ENCODE measurements around the gene UPK3A. TPM values are rescaled to one million over a fixed set of nuclear protein-coding genes. Genes with fewer than 3 reads are reported as not detected.

Gene UPK3A
- total RNA-seq, 1 donor from 2014 or later = not detected

DNA sequence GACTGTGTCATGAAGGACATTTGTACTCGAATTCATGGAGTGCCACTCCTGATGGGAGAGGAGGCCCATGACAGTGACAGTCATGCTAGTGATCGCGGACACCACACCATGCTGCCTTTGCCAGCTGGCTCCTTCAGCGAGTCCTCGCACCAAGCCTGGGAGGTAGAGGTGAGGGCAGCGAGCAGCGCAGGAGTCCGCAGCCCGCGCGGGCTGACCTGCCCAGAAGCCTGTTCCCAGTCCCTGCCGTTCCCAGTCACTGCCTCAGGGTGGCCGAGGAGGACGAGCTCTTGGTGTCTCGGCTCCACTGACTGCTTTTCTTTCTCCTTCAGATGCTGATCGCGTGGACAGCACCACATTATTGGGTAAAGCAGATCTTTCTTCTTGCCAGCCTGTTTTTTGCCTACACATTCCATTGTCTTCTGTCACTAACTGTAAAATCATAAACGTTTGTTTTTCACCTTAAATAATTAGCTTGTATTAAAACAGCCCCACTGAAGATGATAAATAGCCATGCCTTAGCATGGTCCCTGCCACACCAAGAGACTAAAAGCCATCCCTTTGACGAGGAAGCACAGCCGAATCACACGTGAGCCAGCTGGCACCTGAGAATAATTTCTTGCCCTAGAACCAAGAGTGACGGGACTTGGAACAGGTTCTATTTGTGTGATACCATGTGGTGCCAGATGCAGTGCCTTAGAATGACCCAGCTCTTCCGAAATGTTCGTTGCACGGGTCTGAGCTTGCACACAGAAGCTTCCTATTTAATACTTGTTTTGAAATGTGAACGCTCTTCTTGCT is 50.5 kb downstream of the UPK3A start:
- TF ChIP-seq, protein P1, sequence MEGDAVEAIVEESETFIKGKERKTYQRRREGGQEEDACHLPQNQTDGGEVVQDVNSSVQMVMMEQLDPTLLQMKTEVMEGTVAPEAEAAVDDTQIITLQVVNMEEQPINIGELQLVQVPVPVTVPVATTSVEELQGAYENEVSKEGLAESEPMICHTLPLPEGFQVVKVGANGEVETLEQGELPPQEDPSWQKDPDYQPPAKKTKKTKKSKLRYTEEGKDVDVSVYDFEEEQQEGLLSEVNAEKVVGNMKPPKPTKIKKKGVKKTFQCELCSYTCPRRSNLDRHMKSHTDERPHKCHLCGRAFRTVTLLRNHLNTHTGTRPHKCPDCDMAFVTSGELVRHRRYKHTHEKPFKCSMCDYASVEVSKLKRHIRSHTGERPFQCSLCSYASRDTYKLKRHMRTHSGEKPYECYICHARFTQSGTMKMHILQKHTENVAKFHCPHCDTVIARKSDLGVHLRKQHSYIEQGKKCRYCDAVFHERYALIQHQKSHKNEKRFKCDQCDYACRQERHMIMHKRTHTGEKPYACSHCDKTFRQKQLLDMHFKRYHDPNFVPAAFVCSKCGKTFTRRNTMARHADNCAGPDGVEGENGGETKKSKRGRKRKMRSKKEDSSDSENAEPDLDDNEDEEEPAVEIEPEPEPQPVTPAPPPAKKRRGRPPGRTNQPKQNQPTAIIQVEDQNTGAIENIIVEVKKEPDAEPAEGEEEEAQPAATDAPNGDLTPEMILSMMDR (IDR thresholded peaks at IDR 0.05) = no peak
- no peaks in the 10 kb centered on the region for H3K9me3 ChIP-seq
- H3K27ac ChIP-seq = peak overlapping the region; percentile 43 to 46
- H3K27me3 ChIP-seq = no peaks in the 10 kb centered on the region
- intact Hi-C loops (cut with DNase I) = loop anchor here (5.0 to 10.0 kb wide), 3 partner anchors 60 to 970 kb away; no protein-coding TSS in a partner anchor
- DNase-seq (ENCODE audit: low spot score in 2 of 2) = no peak
- peaks cover 12 to 30% of the 10 kb centered on the region in 2 donors for H3K4me1 ChIP-seq
- H3K4me3 ChIP-seq = no peak overlapping the region
- H3K36me3 ChIP-seq = peaks cover 42% of the 10 kb centered on the region in 2 donors

DNA sequence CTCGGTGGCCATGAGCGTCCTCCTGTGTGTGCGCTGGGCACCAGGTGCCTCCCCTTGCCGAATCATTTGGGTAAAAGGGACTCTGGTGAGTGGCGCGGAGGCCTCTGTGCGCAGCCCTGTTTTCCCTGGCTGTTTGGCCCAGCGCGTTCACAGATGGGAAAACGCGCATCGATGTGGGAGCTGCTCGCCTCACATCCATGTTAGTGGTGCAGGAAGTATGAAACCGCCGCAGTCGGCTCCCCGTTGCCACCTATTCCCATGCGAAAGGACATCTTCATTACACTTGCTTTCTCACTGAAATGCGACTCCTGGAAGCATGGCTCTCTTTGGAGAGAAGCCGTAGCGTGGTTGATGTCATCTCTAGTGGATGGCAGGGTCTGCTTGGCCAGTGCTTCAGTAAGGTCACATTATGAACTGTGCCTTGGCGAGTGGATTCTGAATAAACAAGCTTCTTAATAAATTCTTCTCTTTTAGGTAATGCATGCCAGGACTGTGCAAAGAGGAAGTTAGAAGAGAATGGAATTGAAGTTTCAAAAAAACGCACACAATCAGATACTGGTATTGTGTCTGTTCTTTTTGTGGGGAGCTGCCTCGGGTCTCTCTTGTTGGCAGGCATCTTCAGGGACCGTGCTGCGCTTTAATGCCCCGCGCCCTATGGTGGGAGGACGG is 51.2 kb downstream of the UPK3A start:
- intact Hi-C loops (cut with DNase I) = loop anchor here (5.0 to 10.0 kb wide), 3 partner anchors 61 to 971 kb away; no protein-coding TSS in a partner anchor
- Histone ChIP-seq H3K27me3 (no peaks in the 10 kb centered on the region), H3K4me3 (no peak overlapping the region), H3K9me3 (no peaks in the 10 kb centered on the region), H3K4me1 (peaks cover 12 to 30% of the 10 kb centered on the region in 2 donors), H3K27ac (no peak overlapping the region), H3K36me3 (peaks cover 41 to 42% of the 10 kb centered on the region in 2 donors)
- TF ChIP-seq, protein P1 (IDR thresholded peaks at IDR 0.05) = no peak
- no peak for DNase-seq (ENCODE audit: low spot score in 2 of 2)

DNA sequence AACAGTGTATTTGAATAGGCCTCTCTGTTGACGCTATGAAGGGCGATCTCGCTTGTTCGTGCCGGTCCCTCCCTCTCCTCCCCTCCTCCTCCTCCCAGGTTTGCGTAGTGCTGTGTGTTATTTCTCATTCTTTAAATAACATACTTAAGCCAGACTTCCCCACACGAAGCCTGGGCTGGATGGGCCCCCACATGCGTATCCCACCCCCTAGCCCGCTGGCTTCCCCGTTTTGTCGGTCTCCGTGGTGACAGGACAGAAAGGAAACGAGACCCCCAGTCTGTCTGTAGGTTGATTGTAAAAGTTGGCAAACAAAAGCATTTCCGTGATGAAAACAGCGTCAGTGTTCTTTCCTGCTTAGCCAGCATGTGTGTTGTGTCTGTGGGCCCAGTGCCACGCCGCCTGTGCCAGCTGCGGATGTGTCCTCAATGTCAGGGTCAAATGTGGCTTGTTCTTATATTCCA is 52.3 kb downstream of the UPK3A start:
- Histone ChIP-seq H3K4me3 (peak overlapping the region in 1 of 2 donors; percentile 50), H3K9me3 (no peaks in the 10 kb centered on the region), H3K27me3 (no peaks in the 10 kb centered on the region), H3K4me1 (peaks cover 12 to 30% of the 10 kb centered on the region in 2 donors), H3K36me3 (peaks cover 42 to 43% of the 10 kb centered on the region in 2 donors), H3K27ac (peak overlapping the region; percentile 54 to 73)
- intact Hi-C loops (cut with DNase I) = loop anchor here (1.0 to 10.0 kb wide), 4 partner anchors 19 to 972 kb away; no protein-coding TSS in a partner anchor
- TF ChIP-seq, protein P1 (IDR thresholded peaks at IDR 0.05) = no peak
- DNase-seq (ENCODE audit: low spot score in 2 of 2) = peak; percentile 60 to 87

DNA sequence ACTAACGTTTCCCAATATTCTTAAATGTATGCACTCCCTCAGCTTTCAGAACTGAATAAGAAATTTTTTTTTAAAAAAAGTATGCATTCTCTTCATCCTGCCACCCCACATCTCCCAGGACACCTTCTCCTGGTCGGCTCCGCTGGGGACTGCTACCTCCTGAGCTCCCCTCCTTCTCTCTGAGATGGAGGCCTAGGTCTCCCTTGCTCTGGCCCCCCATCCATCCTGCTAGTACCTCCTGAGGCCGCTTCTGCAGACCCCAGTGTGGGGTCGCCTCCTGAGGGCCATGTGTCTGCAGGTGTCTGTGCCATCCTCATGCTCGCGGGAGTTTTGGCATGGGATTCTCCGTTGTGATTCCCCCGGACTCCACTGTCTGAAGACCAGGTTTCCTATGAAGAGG is 52.8 kb downstream of the UPK3A start:
- peaks cover 12 to 30% of the 10 kb centered on the region in 2 donors for H3K4me1 ChIP-seq
- H3K27ac ChIP-seq = peak overlapping the region in 1 of 2 donors; percentile 54
- intact Hi-C loops (cut with DNase I) = loop anchor here (1.0 to 10.0 kb wide), 4 partner anchors 19 to 973 kb away; no protein-coding TSS in a partner anchor
- DNase-seq (ENCODE audit: low spot score in 2 of 2) = no peak
- no peaks in the 10 kb centered on the region for H3K9me3 ChIP-seq
- no peak overlapping the region for H3K4me3 ChIP-seq
- H3K27me3 ChIP-seq = no peaks in the 10 kb centered on the region
- peaks cover 39 to 46% of the 10 kb centered on the region in 2 donors for H3K36me3 ChIP-seq
- TF ChIP-seq, protein P1 (IDR thresholded peaks at IDR 0.05) = no peak

DNA sequence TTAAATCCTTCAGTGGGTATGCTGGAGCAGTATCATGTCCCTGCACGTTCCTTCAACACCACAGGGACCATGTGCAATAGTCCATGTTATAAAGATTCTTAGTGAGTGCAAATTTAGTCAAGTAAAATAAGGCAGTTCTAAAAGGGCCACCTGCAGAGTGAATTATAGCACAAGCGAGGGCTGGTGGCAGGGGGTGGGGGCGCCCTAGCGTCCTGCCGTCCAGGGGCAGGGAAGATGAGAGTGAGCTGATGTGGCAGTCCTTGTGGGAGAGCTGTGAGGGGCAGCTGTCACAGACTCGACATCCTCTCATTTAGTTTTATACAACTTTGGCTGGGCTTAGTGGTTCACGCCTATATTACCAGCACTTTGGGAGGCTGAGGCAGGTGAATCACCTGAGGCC is 54.0 kb downstream of the UPK3A start:
- intact Hi-C loops (cut with DNase I) = loop anchor here (5.0 to 10.0 kb wide), 3 partner anchors 64 to 974 kb away; no protein-coding TSS in a partner anchor
- no peaks in the 10 kb centered on the region for H3K9me3 ChIP-seq
- H3K27me3 ChIP-seq = no peaks in the 10 kb centered on the region
- DNase-seq (ENCODE audit: low spot score in 2 of 2) = no peak
- no peak overlapping the region for H3K4me3 ChIP-seq
- TF ChIP-seq, protein P1 (IDR thresholded peaks at IDR 0.05) = no peak
- peaks cover 33 to 43% of the 10 kb centered on the region in 2 donors for H3K36me3 ChIP-seq
- H3K4me1 ChIP-seq = peaks cover 12 to 30% of the 10 kb centered on the region in 2 donors
- H3K27ac ChIP-seq = no peak overlapping the region
